ENCODE measurements around the gene CWC25.
"Not testable (repeated sequence)": the region's sequence is repeated elsewhere in the genome, so short reads cannot be mapped to it uniquely, and the experiment has no call there.

CWC25 gene

GRCh38 chr17:38824899-38825761 lies at the start of gene CWC25:
CWC25 (minus strand) TSS chr17:38825321; CDS start chr17:38825183, 138 bp downstream.
- DNase-seq (ENCODE audit: low spot score) = peak; percentile 97

GRCh38 chr17:38873640-38874380 lies 48.7 kb upstream of the CWC25 start:
- DNase-seq (ENCODE audit: low spot score) = no peak

GRCh38 chr17:38872671-38873385 lies 47.7 kb upstream of the CWC25 start:
- DNase-seq (ENCODE audit: low spot score) = peak; percentile 34

GRCh38 chr17:38872027-38872511 lies 46.9 kb upstream of the CWC25 start:
- peak; percentile 16 for DNase-seq (ENCODE audit: low spot score)

GRCh38 chr17:38871247-38872015 lies 46.3 kb upstream of the CWC25 start:
- peak; percentile 80 for DNase-seq (ENCODE audit: low spot score)

GRCh38 chr17:38870259-38871165 lies 45.4 kb upstream of the CWC25 start:
- peak; percentile 58 for DNase-seq (ENCODE audit: low spot score)

- DNase-seq (ENCODE audit: low spot score) = peak; percentile 76
Measured at GRCh38 chr17:38869526-38870258, 44.6 kb upstream of the CWC25 start, which contains the start of gene LASP1. LASP1 (plus strand) TSS chr17:38870058; CDS start chr17:38870190, 132 bp downstream.

GRCh38 chr17:38868817-38869525 lies 43.9 kb upstream of the CWC25 start:
- peak; percentile 77 for DNase-seq (ENCODE audit: low spot score)

- peak; percentile 23 for DNase-seq (ENCODE audit: low spot score)
Measured at GRCh38 chr17:38867968-38868816, 43.1 kb upstream of the CWC25 start.

- peak; percentile 73 for DNase-seq (ENCODE audit: low spot score)
Measured at GRCh38 chr17:38867179-38867967, 42.3 kb upstream of the CWC25 start.

GRCh38 chr17:38864636-38865398 lies 39.7 kb upstream of the CWC25 start:
- no peak for DNase-seq (ENCODE audit: low spot score)

GRCh38 chr17:38861399-38861843 lies 36.3 kb upstream of the CWC25 start:
- no peak for DNase-seq (ENCODE audit: low spot score)

GRCh38 chr17:38857271-38857670 lies 32.1 kb upstream of the CWC25 start:
- DNase-seq (ENCODE audit: low spot score) = no peak

- not testable (repeated sequence) for DNase-seq (ENCODE audit: low spot score)
Measured at GRCh38 chr17:38855101-38855714, 30.1 kb upstream of the CWC25 start.

- peak; percentile 97 for DNase-seq (ENCODE audit: low spot score)
Measured at GRCh38 chr17:38853292-38854219, 28.4 kb upstream of the CWC25 start, which contains the start of gene RPL23. RPL23 (minus strand) TSS chr17:38853721; CDS start chr17:38853710, 11 bp downstream.
